ENCODE results near the gene SLC43A1. TPM values are rescaled to one million over a fixed set of nuclear protein-coding genes. Genes with fewer than 3 reads are reported as not detected.

Gene SLC43A1
- total RNA-seq, 1 donor from 2014 or later, result 16.9 TPM

Other genes starting within 250 kb of the SLC43A1 start
- 39.2 and 44.6 TPM in 2 replicates for gene TNKS1BP1, start 190.8 kb downstream of the SLC43A1 start, total RNA-seq
- gene SSRP1, start 179.8 kb downstream of the SLC43A1 start, total RNA-seq, result 34.5 and 46.9 TPM in 2 replicates
- not detected in 2 replicates for gene P2RX3, start 177.3 kb downstream of the SLC43A1 start, total RNA-seq
- gene PRG3, start 134.6 kb downstream of the SLC43A1 start, total RNA-seq, result not detected in 2 replicates
- gene PRG2, start 125.1 kb downstream of the SLC43A1 start, total RNA-seq, result not detected in 2 replicates
- gene SLC43A3, start 88.6 kb downstream of the SLC43A1 start, total RNA-seq, result 19.4 and 38.7 TPM in 2 replicates
- gene RTN4RL2, start 55.2 kb downstream of the SLC43A1 start, total RNA-seq, result under 0.01 and 0.20 TPM in 2 replicates
- 42.5 and 55.8 TPM in 2 replicates for gene TIMM10, start 15.1 kb upstream of the SLC43A1 start, total RNA-seq
- not detected in 2 replicates for gene SMTNL1, start 21.9 kb upstream of the SLC43A1 start, total RNA-seq
- 29.2 and 44.8 TPM in 2 replicates for gene UBE2L6, start 52.0 kb upstream of the SLC43A1 start, total RNA-seq
- 0.40 TPM in 1 of 2 replicates, not detected in the other for gene SERPING1, start 82.0 kb upstream of the SLC43A1 start, total RNA-seq
- under 0.01 TPM in 2 replicates for gene YPEL4, start 134.2 kb upstream of the SLC43A1 start, total RNA-seq
- 14.6 and 19.0 TPM in 2 replicates for gene CLP1, start 142.1 kb upstream of the SLC43A1 start, total RNA-seq
- gene ZDHHC5, start 152.4 kb upstream of the SLC43A1 start, total RNA-seq, result 25.1 and 35.7 TPM in 2 replicates
- gene MED19, start 196.5 kb upstream of the SLC43A1 start, total RNA-seq, result 10.5 and 11.3 TPM in 2 replicates
- gene TMX2, start 196.9 kb upstream of the SLC43A1 start, total RNA-seq, result 37.7 and 54.2 TPM in 2 replicates
- gene SELENOH, start 225.8 kb upstream of the SLC43A1 start, total RNA-seq, result 66.3 and 73.8 TPM in 2 replicates
- gene BTBD18, start 236.1 kb upstream of the SLC43A1 start, total RNA-seq, result not detected in 2 replicates
- 174 and 212 TPM in 2 replicates for gene CTNND1, start 246.1 kb upstream of the SLC43A1 start, total RNA-seq

Data from lung microvascular endothelial cell (primary cell).